Measurements from ENCODE around the gene CAMK4.
A peak's percentile ranks its signal among the peaks of the same experiment; 100 is the strongest.

CAMK4 gene

DNA sequence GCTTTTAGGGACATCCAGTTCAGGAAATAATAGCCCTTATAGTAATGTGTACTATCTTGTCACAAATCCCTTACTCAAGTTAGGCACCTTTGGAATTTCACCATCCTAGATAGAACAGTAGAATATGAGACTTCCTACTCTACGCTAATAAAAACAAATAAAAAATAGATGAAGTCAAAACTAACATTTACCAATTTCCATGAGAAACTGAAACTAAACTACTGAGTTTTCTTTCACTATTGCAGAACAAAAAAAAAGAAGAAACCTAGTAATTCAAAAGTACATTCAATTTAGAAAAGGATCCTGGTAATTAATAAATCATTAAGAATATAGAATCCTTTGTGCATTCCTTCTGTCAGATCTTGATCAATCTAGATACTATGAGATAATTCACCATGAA, 274.2 kb downstream of the CAMK4 start:
- no peak for DNase-seq

DNA sequence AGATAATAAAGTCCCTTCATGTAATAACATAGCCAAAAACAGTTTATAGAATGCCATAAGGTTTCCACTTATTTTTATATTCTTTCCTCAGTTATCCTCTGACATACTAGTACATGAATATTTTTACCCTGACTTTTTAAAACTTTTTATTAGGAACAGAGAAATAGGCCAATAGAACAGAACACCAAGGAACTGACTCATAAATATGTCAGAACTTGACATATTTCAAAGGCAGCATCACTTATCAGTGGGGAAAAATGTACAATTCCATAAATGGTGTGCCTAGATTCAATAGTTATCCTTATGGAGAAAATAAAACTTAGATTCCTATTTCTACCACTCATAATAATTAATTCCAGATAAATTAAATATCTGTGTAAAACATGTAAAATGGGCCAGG, 278.8 kb downstream of the CAMK4 start:
- DNase-seq = no peak

DNA sequence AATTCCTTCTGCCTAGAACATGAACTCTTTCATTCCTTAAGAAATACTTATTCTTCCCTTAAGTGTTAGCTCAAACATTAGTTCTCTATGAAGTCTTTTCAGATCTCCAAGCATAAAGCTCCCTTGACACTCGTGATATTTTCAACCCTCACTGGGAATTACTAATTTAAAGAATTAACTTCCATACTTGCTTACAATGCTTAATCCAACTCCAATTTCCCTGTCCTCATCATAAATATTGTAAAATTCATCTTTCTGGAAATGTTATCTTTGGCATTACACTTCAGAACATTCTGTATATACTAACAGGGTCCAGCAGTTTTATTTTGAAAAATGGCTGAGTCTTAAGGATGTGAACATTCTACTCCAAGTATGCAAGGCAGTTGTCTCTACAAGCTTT, 280.9 kb downstream of the CAMK4 start:
- DNase-seq = no peak

DNA sequence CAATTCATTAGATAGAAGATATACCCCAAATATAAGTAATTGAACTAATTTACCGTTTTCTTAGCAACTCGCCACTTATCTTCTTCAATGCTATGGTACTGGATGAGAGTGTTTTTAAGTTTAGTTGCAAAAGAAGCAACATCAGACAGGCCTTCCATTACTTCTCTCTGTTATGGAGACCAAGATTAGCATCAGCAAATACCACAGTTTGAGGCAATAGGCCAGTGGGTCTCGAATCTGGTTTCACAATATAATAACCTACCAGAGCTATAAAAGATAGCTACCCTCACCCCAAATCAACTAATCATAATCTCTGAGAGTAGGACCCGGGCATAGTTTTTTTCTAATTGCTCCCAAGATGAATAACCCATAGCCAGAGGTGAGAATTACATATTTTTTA, 283.1 kb downstream of the CAMK4 start:
- DNase-seq = no peak

DNA sequence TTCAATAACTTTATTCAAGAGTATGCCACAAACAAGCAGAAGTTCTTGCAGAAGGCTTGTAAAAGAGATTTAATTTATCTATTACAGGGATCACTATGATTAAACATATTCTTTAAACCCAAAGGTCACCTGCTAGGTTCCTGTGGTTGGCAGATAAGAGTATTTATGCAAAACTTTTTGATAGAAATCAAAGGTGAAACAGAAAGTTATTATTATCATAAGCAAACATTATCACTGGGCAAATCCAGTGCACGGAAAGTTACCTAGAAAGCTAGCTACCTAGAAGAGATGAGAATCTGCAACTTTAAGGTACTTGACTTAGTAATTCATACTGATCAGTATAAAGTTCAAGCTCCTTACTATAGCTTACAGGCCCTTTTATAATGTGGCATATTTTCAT, 284.9 kb downstream of the CAMK4 start:
- no peak for DNase-seq

DNA sequence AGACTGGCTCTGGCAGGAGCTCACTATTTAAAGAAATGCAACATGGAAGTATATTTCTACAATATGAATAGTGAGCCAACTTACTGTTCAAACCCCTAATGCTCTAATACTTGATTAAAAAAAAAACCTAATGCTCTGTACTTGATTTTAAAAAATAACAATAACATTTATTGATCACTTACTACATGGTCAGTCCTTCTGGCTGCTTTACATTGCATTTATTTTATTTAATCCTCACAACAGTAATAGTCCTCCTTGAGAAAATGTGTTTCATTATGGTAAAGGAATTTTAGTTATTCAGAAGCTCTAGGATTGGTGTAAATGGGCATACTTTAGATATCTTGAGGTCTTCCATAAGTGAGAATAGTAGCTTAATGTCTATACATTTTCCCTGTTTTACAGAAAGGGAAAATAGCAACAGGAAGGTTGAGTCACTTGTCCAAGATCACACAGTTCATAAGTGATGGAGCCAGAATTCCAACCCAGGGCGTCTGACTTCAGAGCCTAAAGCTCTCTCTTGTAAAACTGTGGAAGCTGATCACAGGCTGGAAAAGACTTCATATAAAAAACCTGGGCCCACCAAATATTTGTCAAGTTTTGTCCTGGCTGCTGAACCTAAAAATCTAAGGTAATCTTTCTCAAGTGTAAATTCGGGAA, 287.1 kb downstream of the CAMK4 start:
- peak in 2 of 3 experiments; percentile 33 to 36 for DNase-seq

DNA sequence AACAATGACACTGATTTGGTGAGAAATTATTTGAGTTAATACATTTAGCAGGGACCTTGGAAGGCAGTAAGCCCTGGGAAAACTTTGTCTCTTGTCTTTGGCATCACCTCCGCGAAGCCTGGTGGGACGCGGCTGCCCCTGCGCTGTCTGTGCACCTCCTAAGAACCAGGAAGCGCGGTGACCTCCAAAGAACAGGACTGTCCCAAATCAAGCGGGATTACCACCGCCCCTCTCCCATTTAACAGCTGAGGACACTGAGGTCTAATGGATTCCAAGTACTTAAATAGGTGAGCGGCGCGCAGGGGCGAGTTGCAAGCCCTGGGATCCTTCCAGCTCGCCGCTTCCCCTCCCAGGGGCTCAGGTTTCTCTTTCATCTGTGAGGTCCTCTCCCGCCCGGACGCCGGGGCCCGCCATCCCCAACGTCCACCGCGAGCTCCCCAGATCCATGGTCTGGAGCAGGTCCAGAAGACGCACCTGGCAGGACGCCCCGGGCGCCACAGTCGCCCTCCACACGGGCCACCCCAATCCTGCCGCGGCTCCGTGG, 287.7 kb downstream of the CAMK4 start:
- peak in 2 of 3 experiments; percentile 80 to 86 for DNase-seq

DNA sequence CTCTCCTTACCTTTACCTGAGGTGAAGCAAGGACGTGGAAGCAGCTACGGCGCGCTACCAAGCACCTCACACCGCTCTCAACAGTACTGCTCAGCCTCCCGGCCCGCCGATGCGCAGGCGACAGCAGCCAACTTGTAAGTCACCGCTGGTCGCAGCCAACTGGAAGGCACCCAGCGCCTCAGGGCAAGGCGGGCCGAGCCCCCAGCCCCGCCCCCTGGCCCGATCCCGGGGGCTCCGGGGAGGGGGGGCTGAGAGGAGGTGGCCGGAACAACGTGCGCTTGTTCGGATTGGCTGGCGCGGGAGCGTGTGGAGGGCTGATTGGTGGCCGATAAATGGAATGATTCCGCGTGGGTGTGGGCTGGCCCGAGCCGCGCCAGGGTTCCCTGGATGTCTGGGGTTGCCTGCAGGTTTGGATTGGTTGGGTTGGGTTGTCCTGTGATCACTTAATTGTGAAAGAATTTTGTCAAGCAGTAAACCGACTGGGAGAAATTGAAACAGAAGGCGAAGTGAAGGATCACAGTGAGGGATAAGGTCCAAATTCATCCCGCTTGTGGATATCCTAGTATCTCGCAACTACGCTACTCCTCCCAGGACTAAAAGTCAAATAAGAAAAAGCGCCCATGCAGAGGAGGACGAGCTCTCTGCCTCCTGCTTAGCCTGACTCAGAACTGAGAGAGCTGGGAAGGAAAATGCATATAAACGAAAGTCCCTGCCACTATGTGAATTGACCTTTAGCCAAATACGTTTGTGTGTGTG, 288.4 kb downstream of the CAMK4 start, which contains the start of gene STARD4:
TSS of gene STARD4 (minus strand) at position 161 of the 756 bp plus-strand sequence. CDS start 5,102 bp downstream, outside the sequence.
- peak; percentile 90 to 95 (median 94) for DNase-seq

DNA sequence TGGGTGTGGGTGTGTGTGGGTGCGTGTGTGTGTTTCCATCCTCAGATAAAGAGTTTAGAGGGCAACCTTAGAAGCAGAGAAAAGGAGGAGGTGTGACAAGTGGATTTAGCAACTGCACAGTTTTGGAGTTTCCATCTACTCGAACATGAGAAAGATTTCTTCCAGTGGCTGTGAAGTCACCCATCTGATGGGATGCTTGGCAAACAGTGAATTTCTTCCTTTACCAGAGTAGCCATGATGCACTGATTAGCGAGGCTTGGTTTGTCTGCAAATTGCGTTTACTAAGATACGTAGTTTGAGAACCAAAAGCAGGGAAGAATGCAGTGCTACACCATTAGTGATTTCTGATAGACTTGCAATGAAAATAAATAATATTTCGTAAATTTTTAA, 288.9 kb downstream of the CAMK4 start:
- peak in 1 of 3 experiments; percentile 48 for DNase-seq

DNA sequence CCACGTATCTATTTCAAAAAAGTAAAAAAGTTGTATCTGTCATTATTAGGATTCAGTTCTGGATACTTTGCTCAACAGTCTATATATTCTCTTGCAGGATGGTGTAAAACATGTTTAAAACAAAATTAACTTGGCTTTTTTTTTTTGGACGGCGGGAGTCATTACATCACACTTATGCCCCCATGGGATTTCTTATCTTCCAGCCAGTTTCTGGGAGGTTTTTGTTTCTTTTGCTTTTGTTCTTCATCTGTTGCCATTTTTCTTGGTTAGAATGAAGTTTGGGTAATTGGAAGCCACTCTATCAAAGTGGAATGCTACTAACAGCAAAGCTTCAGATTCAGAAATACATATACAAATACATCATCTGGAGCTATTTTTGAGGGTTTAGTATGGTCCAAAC, 289.9 kb downstream of the CAMK4 start:
- DNase-seq = no peak

DNA sequence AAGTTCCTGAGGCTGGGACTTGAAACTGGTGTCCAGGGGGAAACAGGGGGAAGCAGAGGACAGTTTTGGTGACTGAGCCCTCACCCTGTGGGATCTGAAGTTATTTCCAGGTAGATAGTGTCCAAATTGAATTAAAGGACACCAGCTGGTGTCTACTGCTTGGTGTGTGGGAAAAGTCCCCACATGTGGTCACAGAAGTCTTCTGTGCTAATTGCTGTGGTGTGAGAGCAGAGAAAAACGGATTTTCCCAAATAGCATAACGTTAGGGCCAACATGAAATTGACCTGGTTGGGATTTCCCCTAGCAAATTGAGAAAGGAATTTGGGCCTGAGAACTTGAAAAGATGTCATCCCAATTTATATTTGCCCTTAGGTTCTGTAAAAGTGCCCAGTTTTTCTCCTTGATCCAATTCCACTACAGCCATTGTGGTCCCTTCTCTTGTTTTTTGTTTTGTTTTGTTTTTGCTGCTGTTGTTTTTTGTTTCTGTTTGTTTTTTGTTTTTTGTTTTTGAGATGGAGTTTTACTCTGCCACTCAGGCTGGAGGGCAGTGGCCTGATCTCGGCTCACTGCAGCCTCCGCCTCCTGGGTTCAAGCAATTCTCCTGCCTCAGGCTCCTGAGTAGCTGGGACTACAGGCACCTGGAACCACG, 293.8 kb downstream of the CAMK4 start:
- no peak for DNase-seq

DNA sequence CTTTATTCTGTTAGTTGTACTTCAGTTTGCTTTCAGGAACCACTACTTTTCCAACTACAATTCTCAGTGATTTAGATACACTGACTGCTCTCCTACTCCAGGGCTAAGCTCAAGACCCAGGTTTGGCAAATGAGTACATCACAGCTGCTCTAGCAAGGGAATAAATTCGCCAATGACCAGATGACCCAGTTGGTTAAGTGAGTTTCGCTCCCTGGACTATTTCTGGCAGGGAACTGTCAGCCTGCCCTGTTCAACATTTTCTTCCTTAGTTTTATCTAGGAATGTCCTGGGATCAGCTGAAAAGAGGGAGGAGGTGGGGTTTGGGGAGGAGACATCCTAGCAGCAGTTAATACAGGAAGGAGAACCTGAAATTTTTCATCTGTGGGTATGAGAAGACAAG, 294.6 kb downstream of the CAMK4 start:
- DNase-seq = no peak

DNA sequence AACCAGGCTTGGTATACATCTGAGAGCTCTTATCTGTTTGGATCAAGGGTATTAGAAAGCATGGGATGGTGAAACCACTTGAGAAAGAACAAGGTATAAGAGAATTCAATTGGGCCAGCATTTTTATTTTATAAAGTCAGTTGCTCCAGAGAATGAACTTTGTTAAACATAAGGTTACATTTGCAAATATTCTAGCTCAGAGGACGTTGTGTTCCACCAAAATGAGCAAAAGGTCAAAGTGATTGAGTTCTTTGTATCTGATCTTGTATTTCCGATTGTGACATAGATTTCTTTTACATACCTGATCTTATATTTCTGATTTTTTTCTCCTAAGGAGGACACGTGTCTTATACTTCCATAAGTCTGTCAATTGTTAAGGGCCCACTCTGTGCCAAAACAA, 296.7 kb downstream of the CAMK4 start:
- DNase-seq = no peak

DNA sequence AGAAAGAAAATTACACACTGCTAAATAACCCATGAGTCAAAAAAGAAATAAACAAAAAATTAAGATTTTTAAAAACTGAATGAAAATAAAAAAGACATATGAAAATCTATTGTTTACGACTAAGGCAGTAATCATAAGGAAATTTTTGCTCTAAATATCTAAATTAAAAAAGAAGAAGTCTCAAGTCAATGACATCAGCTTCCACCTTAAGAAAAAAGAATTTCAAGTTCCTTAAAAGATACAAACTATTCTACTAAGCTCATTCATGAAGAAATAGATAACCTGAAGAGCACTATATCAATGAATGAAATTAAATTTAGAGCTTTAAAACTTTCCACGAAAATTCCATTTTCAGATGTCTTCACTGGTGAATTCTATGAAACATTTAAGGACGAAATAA, 303.9 kb downstream of the CAMK4 start:
- DNase-seq = no peak

DNA sequence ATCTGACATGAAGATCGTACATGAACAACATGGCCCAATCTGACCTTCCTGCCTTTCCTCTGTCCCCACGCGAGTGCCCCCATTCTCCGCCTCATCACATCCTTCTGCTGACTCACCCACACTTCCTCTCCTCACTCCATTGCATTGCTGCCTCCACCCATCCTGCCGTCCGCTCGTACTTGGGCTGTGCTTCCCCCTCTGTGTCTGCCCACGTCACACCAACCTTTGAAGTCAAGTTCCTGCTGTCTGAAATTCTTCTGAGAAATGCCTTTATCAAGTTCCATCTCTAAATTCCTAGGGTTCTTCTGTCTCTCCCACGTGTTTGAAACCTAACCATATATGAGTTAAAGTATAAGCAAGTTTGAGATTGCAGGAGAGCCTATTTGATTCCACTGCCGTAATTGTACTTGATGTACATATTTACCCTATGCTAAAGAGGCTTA, 306.1 kb downstream of the CAMK4 start:
- no peak for DNase-seq

DNA sequence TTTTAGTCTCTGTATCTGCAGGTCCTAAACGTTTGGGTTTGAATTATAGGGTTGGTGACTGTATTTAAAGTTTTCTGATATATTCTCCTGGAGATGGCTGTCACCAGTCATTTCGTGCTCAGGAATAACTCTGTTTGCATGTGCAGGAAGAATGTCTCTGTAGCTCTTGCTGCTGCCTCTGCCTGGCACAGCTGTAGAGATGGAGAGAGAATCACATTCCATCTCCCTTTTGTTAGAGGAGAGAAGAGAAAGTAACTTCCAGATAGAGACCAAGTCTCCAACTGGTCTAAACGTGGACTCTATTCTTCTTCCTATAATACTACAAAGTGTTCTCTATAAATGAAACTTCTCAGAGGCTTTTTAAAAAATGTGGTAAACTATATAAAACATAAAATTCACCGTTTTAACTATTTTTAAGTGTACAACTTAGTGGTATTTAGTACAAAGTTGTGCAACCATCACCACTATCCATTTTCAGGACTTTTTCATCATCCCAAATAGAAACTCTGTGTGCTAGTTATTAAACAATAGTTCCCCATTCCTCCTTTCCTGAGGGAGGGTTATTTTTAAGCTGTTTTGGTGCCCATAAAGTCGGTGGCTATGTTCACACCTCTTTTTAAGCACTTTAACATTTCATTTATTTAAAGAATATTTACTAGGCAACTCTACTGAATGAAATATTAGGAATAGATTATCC, 308.9 kb downstream of the CAMK4 start:
- no peak for DNase-seq

DNA sequence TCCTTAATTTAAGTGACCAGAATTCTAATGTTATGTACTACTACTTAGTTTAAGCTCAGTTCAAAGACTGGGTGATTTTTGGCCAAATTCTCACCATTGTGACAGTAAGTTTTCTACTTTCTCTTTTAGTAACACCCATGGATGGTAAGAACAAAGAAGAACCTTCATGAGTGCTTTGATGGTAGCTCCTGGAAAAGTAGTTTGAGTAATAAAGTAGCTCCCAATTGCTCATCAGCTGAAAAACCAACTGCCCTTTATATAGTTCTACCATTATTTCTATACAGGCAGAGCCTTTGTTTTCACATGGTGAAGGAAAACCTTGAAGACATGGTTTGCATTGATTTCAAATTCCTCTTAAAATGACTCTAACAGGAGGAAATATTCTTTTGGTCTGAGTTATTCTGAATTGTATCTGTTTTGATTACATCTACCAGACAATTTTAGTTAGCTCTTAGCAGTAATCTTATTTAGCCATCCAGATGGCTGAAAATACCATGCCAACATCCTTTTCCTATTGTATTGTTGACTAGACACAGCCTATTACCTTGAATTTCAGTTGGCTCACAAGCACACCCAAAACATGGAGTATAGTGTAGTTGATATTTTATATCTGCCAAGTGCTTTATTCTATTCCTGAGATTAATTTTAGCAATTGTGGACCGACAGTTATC, 311.8 kb downstream of the CAMK4 start:
- DNase-seq = no peak

DNA sequence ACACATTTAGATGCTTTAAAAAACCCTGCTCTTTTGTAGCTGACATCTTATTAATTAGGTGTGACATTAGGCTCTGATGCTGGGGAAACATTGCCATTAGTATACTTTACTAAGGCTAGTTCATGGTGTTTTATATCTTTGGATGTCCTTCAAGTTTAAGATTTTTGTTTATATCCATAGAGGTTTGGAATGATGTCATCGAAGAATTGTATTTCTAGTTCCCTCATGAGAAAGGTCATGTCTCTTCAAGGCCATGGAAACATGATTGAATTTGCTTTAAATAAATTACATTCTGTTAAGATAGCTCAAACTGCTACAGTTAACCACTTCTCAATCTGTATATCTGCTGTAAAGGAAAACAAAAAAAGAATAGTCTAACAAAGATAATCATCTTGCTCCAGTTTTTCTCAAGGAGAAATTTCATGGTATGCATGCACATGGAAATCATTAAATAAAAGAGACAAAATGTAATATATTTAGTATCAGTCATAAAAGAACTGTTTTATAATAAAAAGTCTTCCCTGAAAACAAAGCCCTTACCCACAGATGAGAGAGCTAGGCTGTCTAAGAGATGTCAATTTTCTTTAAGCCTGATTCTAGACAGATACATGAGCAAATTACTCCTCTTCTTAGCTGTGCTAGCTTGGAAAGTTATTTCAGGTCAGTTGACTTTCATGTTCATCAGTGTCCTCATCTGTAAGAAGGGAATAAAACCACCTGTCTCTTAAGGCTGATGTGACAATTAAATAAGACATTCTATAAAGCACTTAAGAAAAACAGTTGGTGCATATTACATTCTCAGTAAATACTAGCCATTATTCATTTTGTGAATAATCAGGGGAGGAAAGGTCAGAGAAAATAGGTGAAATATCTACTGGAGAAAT, 313.2 kb downstream of the CAMK4 start:
- DNase-seq = no peak
